Astrocyte of the cerebellum (primary cell): Measurements from ENCODE around the gene DNAI2.

Experiments
- DNase-seq: peaks from one replicate; pipeline ENCODE4 v3.0.0-alpha.2; 2011; ENCODE audit warnings: low read depth
- H3K4me3 ChIP-seq: 2 replicates; pipeline ENCODE4 v1.5.1; 2011; ENCODE audit warnings: mild to moderate bottlenecking, low read depth, low read length, moderate library complexity
- in situ Hi-C: cut with HindIII; loops from 2 replicates; pipeline ENCODE4 v1.10.0; 2017; ENCODE audit warnings: low sequenced_read_pairs
- TF ChIP-seq, protein P1 (sequence below): IDR thresholded peaks from 2 replicates; pipeline ENCODE4 v1.5.1; 2012; ENCODE audit warnings: low read length, low read depth, moderate library complexity, mild to moderate bottlenecking; ENCODE audit errors: missing control alignments

The DNAI2 gene

DNA sequence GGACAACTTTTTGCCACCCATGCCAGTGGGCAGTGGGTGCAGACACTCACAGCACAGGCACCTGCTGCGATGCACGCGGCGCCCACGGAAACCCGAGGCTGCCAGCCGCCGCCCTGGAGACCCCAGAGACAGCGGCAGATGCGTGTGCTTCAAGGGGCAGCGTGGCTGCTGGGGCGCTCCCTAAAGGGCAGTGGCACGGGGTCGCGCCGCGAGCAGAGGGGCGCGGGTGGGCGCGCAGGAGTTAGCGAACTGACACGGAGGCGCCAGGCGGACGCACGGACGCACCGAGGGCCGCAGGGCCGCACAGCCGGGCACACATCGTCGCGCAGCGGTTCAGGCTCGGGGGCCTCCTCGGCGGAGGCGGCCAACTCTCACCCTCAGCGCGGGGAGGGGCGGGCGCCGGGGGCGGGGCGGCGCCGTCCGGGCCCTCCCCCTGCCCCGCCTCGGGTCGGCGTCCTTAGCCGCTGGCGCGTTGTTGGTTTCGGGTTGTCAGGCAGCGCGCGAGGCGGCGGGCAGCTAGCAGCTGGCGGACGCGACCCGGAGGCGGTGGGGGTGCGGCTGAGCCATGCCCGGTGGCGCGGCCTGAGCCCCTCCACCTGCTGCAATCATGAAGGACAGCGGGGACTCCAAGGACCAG, 51.8 kb downstream of the DNAI2 start, which contains the start of gene KIF19:
Gene KIF19 (plus strand): TSS at position 484 of the 637 bp plus-strand sequence. CDS start 124 bp downstream, at position 608.
- in situ Hi-C loops = no loop called here
- no peak for DNase-seq
- TF ChIP-seq, protein P1, sequence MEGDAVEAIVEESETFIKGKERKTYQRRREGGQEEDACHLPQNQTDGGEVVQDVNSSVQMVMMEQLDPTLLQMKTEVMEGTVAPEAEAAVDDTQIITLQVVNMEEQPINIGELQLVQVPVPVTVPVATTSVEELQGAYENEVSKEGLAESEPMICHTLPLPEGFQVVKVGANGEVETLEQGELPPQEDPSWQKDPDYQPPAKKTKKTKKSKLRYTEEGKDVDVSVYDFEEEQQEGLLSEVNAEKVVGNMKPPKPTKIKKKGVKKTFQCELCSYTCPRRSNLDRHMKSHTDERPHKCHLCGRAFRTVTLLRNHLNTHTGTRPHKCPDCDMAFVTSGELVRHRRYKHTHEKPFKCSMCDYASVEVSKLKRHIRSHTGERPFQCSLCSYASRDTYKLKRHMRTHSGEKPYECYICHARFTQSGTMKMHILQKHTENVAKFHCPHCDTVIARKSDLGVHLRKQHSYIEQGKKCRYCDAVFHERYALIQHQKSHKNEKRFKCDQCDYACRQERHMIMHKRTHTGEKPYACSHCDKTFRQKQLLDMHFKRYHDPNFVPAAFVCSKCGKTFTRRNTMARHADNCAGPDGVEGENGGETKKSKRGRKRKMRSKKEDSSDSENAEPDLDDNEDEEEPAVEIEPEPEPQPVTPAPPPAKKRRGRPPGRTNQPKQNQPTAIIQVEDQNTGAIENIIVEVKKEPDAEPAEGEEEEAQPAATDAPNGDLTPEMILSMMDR = no peak
- no peak within 1 kb of the TSS for H3K4me3 ChIP-seq

DNA sequence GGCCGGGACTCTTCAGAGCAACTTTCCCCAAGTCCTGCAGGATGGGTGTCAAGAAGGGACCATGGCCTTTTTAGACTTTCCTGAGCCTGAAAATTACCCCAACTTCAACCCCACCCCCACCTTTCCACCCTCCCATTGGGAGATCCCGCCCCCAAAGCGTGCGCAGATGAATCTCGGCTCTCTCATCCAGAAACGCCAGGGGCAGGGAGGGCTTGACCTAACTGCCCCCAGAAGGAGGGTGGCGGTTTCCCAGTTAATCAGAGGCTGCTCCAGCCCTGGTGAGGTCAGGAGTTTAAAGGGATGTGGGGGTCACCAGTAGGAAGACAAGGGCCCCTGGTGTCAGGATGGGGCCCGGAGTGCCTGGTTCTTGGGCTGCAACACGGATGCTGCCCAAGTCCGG, 52.5 kb downstream of the DNAI2 start:
- in situ Hi-C loops = no loop called here
- TF ChIP-seq, protein P1 = no peak
- DNase-seq = no peak
- H3K4me3 ChIP-seq = no peak overlapping the region

DNA sequence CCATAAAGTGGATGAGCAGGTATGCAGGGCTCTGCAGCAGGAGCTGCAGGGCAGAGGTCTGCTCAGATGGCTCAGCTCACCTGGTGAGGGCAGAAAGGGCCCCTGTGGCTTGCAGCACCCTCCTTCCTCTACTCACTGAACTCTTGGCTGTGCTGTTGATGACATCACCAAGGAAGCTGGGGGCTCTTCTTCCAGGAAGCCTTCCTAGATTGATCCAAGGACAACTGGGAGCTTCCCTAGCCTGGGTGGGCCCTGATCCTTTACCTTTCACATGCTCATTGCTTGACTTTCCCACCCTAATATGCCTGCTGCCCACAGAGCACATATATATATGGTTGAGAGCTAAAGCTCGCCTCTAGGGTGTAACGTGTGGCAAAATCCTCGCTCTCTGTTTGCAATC, 54.5 kb downstream of the DNAI2 start:
- in situ Hi-C loops = no loop called here
- H3K4me3 ChIP-seq = no peak overlapping the region
- no peak for DNase-seq
- TF ChIP-seq, protein P1 = no peak

DNA sequence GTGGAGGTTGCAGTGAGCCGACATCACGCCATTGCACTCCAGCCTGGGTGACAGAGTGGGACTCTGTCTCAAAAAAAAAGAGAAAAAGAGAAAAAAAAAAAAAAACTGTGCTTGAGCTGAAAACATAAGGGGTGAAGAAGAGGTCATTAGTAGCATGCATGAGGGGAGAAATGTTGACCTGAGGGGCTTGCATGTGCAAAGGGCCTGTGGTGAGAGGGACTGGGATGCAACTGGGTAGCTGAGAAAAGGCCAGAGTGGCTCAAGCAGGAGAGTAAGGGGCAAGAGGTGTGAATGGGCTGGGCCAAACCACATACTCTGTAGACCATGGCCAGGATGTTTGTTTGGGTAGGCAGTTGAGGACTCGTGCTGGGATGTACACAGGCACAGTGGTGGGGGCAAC, 55.3 kb downstream of the DNAI2 start:
- TF ChIP-seq, protein P1 = no peak
- in situ Hi-C loops = no loop called here
- no peak for DNase-seq
- H3K4me3 ChIP-seq = no peak overlapping the region

DNA sequence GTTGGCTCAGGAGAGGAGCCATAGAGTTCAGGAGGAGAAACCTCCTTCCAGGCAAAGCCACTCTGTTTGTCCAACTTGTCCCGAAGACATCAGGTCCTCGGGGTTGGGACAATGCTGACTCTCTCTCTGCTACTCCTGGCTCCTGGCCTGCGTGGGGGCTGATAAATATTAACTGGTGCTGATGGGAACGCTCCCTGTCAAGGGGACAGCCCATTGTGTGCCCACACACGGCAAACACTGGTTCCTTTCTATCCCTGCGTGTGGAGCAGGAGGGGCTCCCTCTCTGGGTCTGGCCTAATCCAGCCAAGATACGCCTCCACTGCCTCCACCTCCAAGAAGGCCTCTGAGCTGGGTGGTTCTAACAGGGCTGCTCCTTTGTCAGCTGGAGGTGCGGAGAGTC, 56.4 kb downstream of the DNAI2 start:
- TF ChIP-seq, protein P1 = no peak
- no peak overlapping the region for H3K4me3 ChIP-seq
- no peak for DNase-seq
- in situ Hi-C loops = no loop called here

DNA sequence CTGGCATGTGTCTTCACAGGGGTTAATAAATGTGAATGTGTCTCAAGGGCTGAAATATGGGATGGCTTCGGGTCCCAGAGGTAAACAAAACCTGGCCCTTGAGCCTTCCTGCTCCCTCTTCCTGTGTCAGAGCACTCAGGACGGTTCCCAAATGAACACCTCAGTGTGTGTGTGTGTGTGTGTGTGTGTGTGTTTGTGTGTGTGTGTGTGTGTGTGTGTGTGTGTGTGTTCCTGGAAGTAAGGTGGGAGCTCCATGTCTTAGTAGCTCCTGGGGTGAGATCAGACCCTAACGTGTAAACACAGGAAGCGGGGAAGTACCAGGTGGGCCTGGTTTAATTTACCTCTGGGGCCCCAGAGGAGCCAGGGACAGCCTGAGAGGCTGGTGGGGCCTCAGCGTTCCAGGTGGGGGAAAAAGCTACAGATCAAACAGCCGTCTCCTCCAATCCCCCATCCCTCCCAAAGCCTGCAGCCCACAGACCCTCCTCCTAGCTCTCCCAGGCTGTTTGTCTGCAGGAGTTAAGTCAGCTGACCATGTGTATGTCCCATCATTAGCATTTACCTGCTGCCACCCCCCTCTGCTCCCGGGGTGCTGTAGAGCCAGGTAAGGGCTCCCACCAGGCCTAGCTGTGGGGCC, 58.1 kb downstream of the DNAI2 start:
- in situ Hi-C loops = no loop called here
- DNase-seq = no peak
- no peak overlapping the region for H3K4me3 ChIP-seq
- TF ChIP-seq, protein P1 = no peak
